Measurements from ENCODE around the gene HFM1. TPM values are rescaled to one million over a fixed set of nuclear protein-coding genes. Genes with fewer than 3 reads are reported as not detected.

HFM1 gene
- total RNA-seq, 5 donors from 2014 or later (not counting 1 experiment from before 2014, with no cell fraction given) = not detected

DNA sequence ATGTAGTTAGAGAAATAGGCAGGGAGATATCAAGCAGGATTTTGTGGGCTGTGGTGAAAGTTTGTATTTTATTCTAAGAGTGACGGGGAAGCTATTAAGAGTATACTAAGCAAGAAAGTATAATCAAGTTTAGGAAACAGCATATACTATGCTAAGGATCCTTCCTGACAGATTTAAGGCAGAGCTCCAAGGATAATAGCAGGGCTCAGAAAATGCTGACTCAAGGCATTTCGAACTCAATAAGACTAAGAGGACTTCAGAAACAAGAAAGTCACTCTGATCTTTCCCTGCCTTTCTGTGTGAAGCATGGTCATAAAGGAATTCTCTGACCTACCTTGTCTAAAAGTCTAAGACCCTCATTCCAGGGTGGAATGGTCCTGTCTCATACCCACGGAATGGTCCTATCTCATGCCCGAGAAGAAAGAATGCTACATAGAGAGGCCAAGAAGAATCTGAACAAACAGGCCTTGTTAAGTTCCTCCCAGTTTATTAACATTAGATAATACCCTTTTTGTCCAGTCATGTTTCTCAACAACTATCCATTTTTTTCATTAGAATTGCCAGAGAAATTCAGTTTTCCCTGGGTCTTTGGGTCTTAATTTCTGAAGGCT lies 59.1 kb downstream of the HFM1 start:
- no peaks in the 10 kb centered on the region for H3K9me3 Mint-ChIP-seq
- Histone ChIP-seq H3K27me3 (replicated peaks in 1 of 2; ENCODE audit: control insufficient read depth in 2 of 2, extremely low read depth in 1 of 2, insufficient read depth in 2 of 2, low read length in 1 of 2) (no peaks in the 10 kb centered on the region), H3K36me3 (ENCODE audit: control insufficient read depth in 2 of 2, extremely low read depth in 1 of 2, insufficient read depth in 1 of 2, low read length in 1 of 2) (no peaks in the 10 kb centered on the region), H3K4me1 (ENCODE audit: control insufficient read depth in 1 of 2, extremely low read depth in 1 of 2, insufficient read depth in 2 of 2, low read length in 2 of 2) (no peaks in the 10 kb centered on the region), H3K27ac (ENCODE audit: low read length) (no peak overlapping the region), H3K9me3 (no peaks in the 10 kb centered on the region), H3K4me3 (ENCODE audit: control insufficient read depth in 1 of 2, extremely low read depth in 1 of 2, low read length in 1 of 2) (no peak overlapping the region)
- ChIA-PET POLR2A (no interaction called here), CTCF (no interaction called here)
- ATAC-seq (replicated peaks in 1 of 4) (no peak), DNase-seq (no peak)
- 0% methylated on average over 1 of the region's 4 CpGs for WGBS (ENCODE audit: insufficient coverage)
- no peaks in the 10 kb centered on the region for H3K36me3 Mint-ChIP-seq
- no peaks in the 10 kb centered on the region for H3K4me1 Mint-ChIP-seq
- H3K4me3 Mint-ChIP-seq = no peak overlapping the region
- peaks cover 7 to 9% of the 10 kb centered on the region in 2 donors for H3K27me3 Mint-ChIP-seq
- H3K27ac Mint-ChIP-seq = no peak overlapping the region

DNA sequence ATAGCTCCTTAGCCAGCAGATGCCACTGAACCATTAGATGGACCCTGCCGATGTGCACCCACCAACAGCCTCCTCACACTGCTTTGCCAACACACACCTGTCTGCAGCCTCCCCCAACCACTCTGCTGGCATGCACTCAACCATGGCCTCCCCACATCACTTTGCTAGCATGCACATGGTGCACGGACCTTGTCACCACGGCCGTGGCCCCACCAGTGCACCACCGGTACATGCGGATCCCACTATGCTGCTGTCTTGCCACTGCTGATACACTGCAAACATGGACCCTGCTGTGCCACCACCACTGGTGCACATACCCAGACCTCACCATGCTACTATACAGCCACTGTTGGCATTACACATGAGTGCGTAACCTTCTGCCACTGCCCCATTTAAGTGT lies 66.1 kb downstream of the HFM1 start:
- ATAC-seq (replicated peaks in 1 of 4) (no peak), DNase-seq (no peak)
- ChIA-PET CTCF (no interaction called here), POLR2A (no interaction called here)
- Mint-ChIP-seq H3K9me3 (peaks cover 0 to 9% (median 0%) of the 10 kb centered on the region in 3 donors), H3K36me3 (no peaks in the 10 kb centered on the region), H3K27me3 (peaks cover 27 to 28% of the 10 kb centered on the region in 2 donors), H3K4me1 (no peaks in the 10 kb centered on the region), H3K27ac (no peak overlapping the region), H3K4me3 (no peak overlapping the region)
- Histone ChIP-seq H3K9me3 (no peaks in the 10 kb centered on the region), H3K4me3 (ENCODE audit: control insufficient read depth in 1 of 2, extremely low read depth in 1 of 2, low read length in 1 of 2) (no peak overlapping the region), H3K27me3 (replicated peaks in 1 of 2; ENCODE audit: control insufficient read depth in 2 of 2, extremely low read depth in 1 of 2, insufficient read depth in 2 of 2, low read length in 1 of 2) (peaks cover 0 to 14% of the 10 kb centered on the region in 2 experiments), H3K27ac (ENCODE audit: low read length) (no peak overlapping the region), H3K36me3 (ENCODE audit: control insufficient read depth in 2 of 2, extremely low read depth in 1 of 2, insufficient read depth in 1 of 2, low read length in 1 of 2) (no peaks in the 10 kb centered on the region), H3K4me1 (ENCODE audit: control insufficient read depth in 1 of 2, extremely low read depth in 1 of 2, insufficient read depth in 2 of 2, low read length in 2 of 2) (no peaks in the 10 kb centered on the region)
- 93% methylated on average over 7 of the region's 7 CpGs for WGBS (ENCODE audit: insufficient coverage)

DNA sequence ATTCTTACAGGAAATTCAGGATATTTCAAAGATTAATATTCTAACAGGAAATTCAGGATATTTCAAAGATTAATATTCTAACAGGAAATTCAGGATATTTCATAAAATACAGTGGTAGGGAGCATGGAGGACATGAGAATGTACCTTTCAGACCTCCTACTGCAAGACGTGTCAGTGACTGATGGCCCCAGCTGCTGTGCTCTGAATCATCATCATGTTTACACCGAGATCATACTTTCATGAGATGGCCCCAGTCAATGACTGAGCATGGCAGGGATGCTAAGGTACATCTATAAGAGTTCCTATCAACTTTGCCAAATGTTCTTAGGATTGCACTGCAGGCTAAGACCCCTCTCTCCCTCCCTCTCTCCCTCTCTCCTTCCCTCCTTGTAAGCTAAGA lies 69.0 kb downstream of the HFM1 start:
- no peak overlapping the region for H3K27ac Mint-ChIP-seq
- Histone ChIP-seq H3K9me3 (no peaks in the 10 kb centered on the region), H3K4me1 (ENCODE audit: control insufficient read depth in 1 of 2, extremely low read depth in 1 of 2, insufficient read depth in 2 of 2, low read length in 2 of 2) (no peaks in the 10 kb centered on the region), H3K4me3 (ENCODE audit: control insufficient read depth in 1 of 2, extremely low read depth in 1 of 2, low read length in 1 of 2) (no peak overlapping the region), H3K27ac (ENCODE audit: low read length) (no peak overlapping the region), H3K27me3 (replicated peaks in 1 of 2; ENCODE audit: control insufficient read depth in 2 of 2, extremely low read depth in 1 of 2, insufficient read depth in 2 of 2, low read length in 1 of 2) (peaks cover 0 to 14% of the 10 kb centered on the region in 2 experiments), H3K36me3 (ENCODE audit: control insufficient read depth in 2 of 2, extremely low read depth in 1 of 2, insufficient read depth in 1 of 2, low read length in 1 of 2) (no peaks in the 10 kb centered on the region)
- H3K9me3 Mint-ChIP-seq = peaks cover 0 to 9% (median 5%) of the 10 kb centered on the region in 3 donors
- H3K27me3 Mint-ChIP-seq = peaks cover 23 to 30% of the 10 kb centered on the region in 2 donors
- H3K36me3 Mint-ChIP-seq = no peaks in the 10 kb centered on the region
- ChIA-PET CTCF (no interaction called here), POLR2A (no interaction called here)
- DNase-seq (no peak), ATAC-seq (replicated peaks in 1 of 4) (no peak)
- no peak overlapping the region for H3K4me3 Mint-ChIP-seq
- H3K4me1 Mint-ChIP-seq = no peaks in the 10 kb centered on the region
- WGBS (ENCODE audit: insufficient coverage) = no CpG with 5 or more reads among the region's 2 CpGs

- Mint-ChIP-seq H3K27ac (no peak overlapping the region), H3K9me3 (peaks cover 0 to 9% (median 5%) of the 10 kb centered on the region in 3 donors), H3K36me3 (no peaks in the 10 kb centered on the region), H3K4me1 (no peaks in the 10 kb centered on the region), H3K4me3 (no peak overlapping the region), H3K27me3 (peaks cover 24 to 34% of the 10 kb centered on the region in 2 donors)
- DNase-seq (no peak), ATAC-seq (replicated peaks in 1 of 4) (no peak)
- no CpG with 5 or more reads among the region's 4 CpGs for WGBS (ENCODE audit: insufficient coverage)
- no peak overlapping the region for H3K27ac ChIP-seq (ENCODE audit: low read length)
- H3K9me3 ChIP-seq = no peaks in the 10 kb centered on the region
- peaks cover 0 to 14% of the 10 kb centered on the region in 2 experiments for H3K27me3 ChIP-seq (replicated peaks in 1 of 2; ENCODE audit: control insufficient read depth in 2 of 2, extremely low read depth in 1 of 2, insufficient read depth in 2 of 2, low read length in 1 of 2)
- no peak overlapping the region for H3K4me3 ChIP-seq (ENCODE audit: control insufficient read depth in 1 of 2, extremely low read depth in 1 of 2, low read length in 1 of 2)
- CTCF ChIA-PET = no interaction called here
- H3K4me1 ChIP-seq (ENCODE audit: control insufficient read depth in 1 of 2, extremely low read depth in 1 of 2, insufficient read depth in 2 of 2, low read length in 2 of 2) = no peaks in the 10 kb centered on the region
- POLR2A ChIA-PET = no interaction called here
- H3K36me3 ChIP-seq (ENCODE audit: control insufficient read depth in 2 of 2, extremely low read depth in 1 of 2, insufficient read depth in 1 of 2, low read length in 1 of 2) = no peaks in the 10 kb centered on the region
Measured at GRCh38 chr1:91334856-91335255, 69.8 kb downstream of the HFM1 start.

- no peaks in the 10 kb centered on the region for H3K36me3 ChIP-seq (ENCODE audit: control insufficient read depth in 2 of 2, extremely low read depth in 1 of 2, insufficient read depth in 1 of 2, low read length in 1 of 2)
- POLR2A ChIA-PET = no interaction called here
- DNase-seq (no peak), ATAC-seq (replicated peaks in 1 of 4) (no peak)
- no peaks in the 10 kb centered on the region for H3K4me1 Mint-ChIP-seq
- WGBS (ENCODE audit: insufficient coverage) = 50% methylated on average over 1 of the region's 2 CpGs
- no peak overlapping the region for H3K4me3 ChIP-seq (ENCODE audit: control insufficient read depth in 1 of 2, extremely low read depth in 1 of 2, low read length in 1 of 2)
- no peaks in the 10 kb centered on the region for H3K9me3 ChIP-seq
- H3K27ac ChIP-seq (ENCODE audit: low read length) = no peak overlapping the region
- peaks cover 11 to 15% of the 10 kb centered on the region in 2 donors for H3K27me3 Mint-ChIP-seq
- no peaks in the 10 kb centered on the region for H3K36me3 Mint-ChIP-seq
- H3K27me3 ChIP-seq (replicated peaks in 1 of 2; ENCODE audit: control insufficient read depth in 2 of 2, extremely low read depth in 1 of 2, insufficient read depth in 2 of 2, low read length in 1 of 2) = peaks cover 0 to 18% of the 10 kb centered on the region in 2 experiments
- H3K9me3 Mint-ChIP-seq = no peaks in the 10 kb centered on the region
- no peak overlapping the region for H3K27ac Mint-ChIP-seq
- no peak overlapping the region for H3K4me3 Mint-ChIP-seq
- CTCF ChIA-PET = no interaction called here
- no peaks in the 10 kb centered on the region for H3K4me1 ChIP-seq (ENCODE audit: control insufficient read depth in 1 of 2, extremely low read depth in 1 of 2, insufficient read depth in 2 of 2, low read length in 2 of 2)
Measured at GRCh38 chr1:91325456-91325855, 79.2 kb downstream of the HFM1 start.

GRCh38 chr1:91314643-91315042 lies 90.0 kb downstream of the HFM1 start:
- no peak overlapping the region for H3K4me3 Mint-ChIP-seq
- ATAC-seq (replicated peaks in 1 of 4) = no peak
- no peak overlapping the region for H3K27ac Mint-ChIP-seq
- POLR2A ChIA-PET = no interaction called here
- H3K27me3 Mint-ChIP-seq = peaks cover 17 to 34% of the 10 kb centered on the region in 2 donors
- Histone ChIP-seq H3K9me3 (no peaks in the 10 kb centered on the region), H3K27ac (ENCODE audit: low read length) (no peak overlapping the region), H3K36me3 (ENCODE audit: control insufficient read depth in 2 of 2, extremely low read depth in 1 of 2, insufficient read depth in 1 of 2, low read length in 1 of 2) (no peaks in the 10 kb centered on the region), H3K27me3 (replicated peaks in 1 of 2; ENCODE audit: control insufficient read depth in 2 of 2, extremely low read depth in 1 of 2, insufficient read depth in 2 of 2, low read length in 1 of 2) (peaks cover 0 to 9% of the 10 kb centered on the region in 2 experiments), H3K4me1 (ENCODE audit: control insufficient read depth in 1 of 2, extremely low read depth in 1 of 2, insufficient read depth in 2 of 2, low read length in 2 of 2) (no peaks in the 10 kb centered on the region), H3K4me3 (ENCODE audit: control insufficient read depth in 1 of 2, extremely low read depth in 1 of 2, low read length in 1 of 2) (no peak overlapping the region)
- H3K9me3 Mint-ChIP-seq = peaks cover 0 to 8% (median 7%) of the 10 kb centered on the region in 3 donors
- no peak for DNase-seq
- H3K4me1 Mint-ChIP-seq = no peaks in the 10 kb centered on the region
- CTCF ChIA-PET = no interaction called here
- no CpG with 5 or more reads among the region's 2 CpGs for WGBS (ENCODE audit: insufficient coverage)
- H3K36me3 Mint-ChIP-seq = no peaks in the 10 kb centered on the region

- Mint-ChIP-seq H3K4me1 (no peaks in the 10 kb centered on the region), H3K27me3 (peaks cover 17 to 19% of the 10 kb centered on the region in 2 donors), H3K27ac (no peak overlapping the region), H3K36me3 (no peaks in the 10 kb centered on the region), H3K4me3 (no peak overlapping the region), H3K9me3 (peaks cover 7 to 19% (median 11%) of the 10 kb centered on the region in 3 donors)
- no peaks in the 10 kb centered on the region for H3K4me1 ChIP-seq (ENCODE audit: control insufficient read depth in 1 of 2, extremely low read depth in 1 of 2, insufficient read depth in 2 of 2, low read length in 2 of 2)
- H3K36me3 ChIP-seq (ENCODE audit: control insufficient read depth in 2 of 2, extremely low read depth in 1 of 2, insufficient read depth in 1 of 2, low read length in 1 of 2) = no peaks in the 10 kb centered on the region
- no peaks in the 10 kb centered on the region for H3K9me3 ChIP-seq
- 83% methylated on average over 2 of the region's 2 CpGs for WGBS (ENCODE audit: insufficient coverage)
- ATAC-seq (replicated peaks in 1 of 4) (no peak), DNase-seq (no peak)
- no peak overlapping the region for H3K4me3 ChIP-seq (ENCODE audit: control insufficient read depth in 1 of 2, extremely low read depth in 1 of 2, low read length in 1 of 2)
- ChIA-PET CTCF (no interaction called here), POLR2A (no interaction called here)
- no peak overlapping the region for H3K27ac ChIP-seq (ENCODE audit: low read length)
- peaks cover 0 to 12% of the 10 kb centered on the region in 2 experiments for H3K27me3 ChIP-seq (replicated peaks in 1 of 2; ENCODE audit: control insufficient read depth in 2 of 2, extremely low read depth in 1 of 2, insufficient read depth in 2 of 2, low read length in 1 of 2)
Measured at GRCh38 chr1:91311672-91312071, 93.0 kb downstream of the HFM1 start.

Data from T-cell (primary cell).